Astrocyte (in vitro differentiated cells and primary cell): ENCODE results near the gene LUC7L3. TPM values are rescaled to one million over a fixed set of nuclear protein-coding genes. Genes with fewer than 3 reads are reported as not detected.

Experiments used
- DNase-seq: peaks from one replicate; pipeline ENCODE4 v3.0.0-alpha.2; 2010; ENCODE audit warnings: low read depth
- FAIRE-seq: peaks from 2 replicates; lab custom pipeline; 2011; peaks lifted over from hg19 to GRCh38; lab: Jason Lieb, UNC
- H2AFZ ChIP-seq: 2 replicates; pipeline ENCODE4 v1.6.0; 2012; ENCODE audit warnings: low read depth, low read length, inconsistent platforms
- H3K27ac ChIP-seq: 2 replicates; pipeline ENCODE4 v1.5.1; 2011; ENCODE audit warnings: low read depth, low read length, inconsistent platforms
- H3K27me3 ChIP-seq: 2 replicates; pipeline ENCODE4 v1.6.0; 2011; ENCODE audit warnings: low read length, inconsistent platforms; ENCODE audit not compliant: insufficient read depth
- H3K36me3 ChIP-seq: 2 replicates; pipeline ENCODE4 v1.5.1; 2011; ENCODE audit warnings: low read length, inconsistent platforms; ENCODE audit not compliant: insufficient read depth
- H3K4me1 ChIP-seq: 2 replicates; pipeline ENCODE4 v1.5.1; 2011; ENCODE audit warnings: low read length, inconsistent platforms; ENCODE audit not compliant: insufficient read depth
- H3K4me2 ChIP-seq: 2 replicates; pipeline ENCODE4 v1.6.0; 2012; ENCODE audit warnings: low read length, inconsistent platforms
- H3K4me3 ChIP-seq: 2 replicates; pipeline ENCODE4 v1.5.1; 2011; ENCODE audit warnings: low read depth, mild to moderate bottlenecking, low read length, inconsistent platforms; ENCODE audit not compliant: insufficient read depth
- H3K79me2 ChIP-seq: 2 replicates; pipeline ENCODE4 v1.6.0; 2012; ENCODE audit warnings: mild to moderate bottlenecking, low read length, inconsistent platforms; ENCODE audit not compliant: insufficient read depth
- H3K9ac ChIP-seq: 2 replicates; pipeline ENCODE4 v1.6.0; 2012; ENCODE audit warnings: mild to moderate bottlenecking, low read length, inconsistent platforms
- H3K9me3 ChIP-seq: 2 replicates; pipeline ENCODE4 v1.5.1; 2012; ENCODE audit warnings: low read depth, mild to moderate bottlenecking, low read length, inconsistent platforms; ENCODE audit not compliant: insufficient read depth
- H4K20me1 ChIP-seq: 2 replicates; pipeline ENCODE4 v1.6.0; 2012; ENCODE audit warnings: low read length, inconsistent platforms; ENCODE audit not compliant: insufficient read depth
- H3K27ac Mint-ChIP-seq: one replicate; pipeline ENCODE4 v1.8.0; 2021; ENCODE audit warnings: mild to moderate bottlenecking, mixed read lengths; ENCODE audit not compliant: unreplicated experiment
- H3K27me3 Mint-ChIP-seq: one replicate; pipeline ENCODE4 v1.8.0; 2021; ENCODE audit warnings: low read depth, mixed read lengths; ENCODE audit not compliant: unreplicated experiment
- H3K36me3 Mint-ChIP-seq: one replicate; pipeline ENCODE4 v1.8.0; 2021; ENCODE audit warnings: low read depth, mixed read lengths; ENCODE audit not compliant: unreplicated experiment
- H3K4me1 Mint-ChIP-seq: one replicate; pipeline ENCODE4 v1.8.0; 2021; ENCODE audit warnings: low read depth, mixed read lengths; ENCODE audit not compliant: unreplicated experiment
- H3K4me3 Mint-ChIP-seq: one replicate; pipeline ENCODE4 v1.8.0; 2021; ENCODE audit warnings: mild to moderate bottlenecking, moderate library complexity, mixed read lengths; ENCODE audit not compliant: unreplicated experiment
- H3K9me3 Mint-ChIP-seq: one replicate; pipeline ENCODE4 v1.8.0; 2021; ENCODE audit warnings: mild to moderate bottlenecking, mixed read lengths; ENCODE audit not compliant: unreplicated experiment
- EZH2 ChIP-seq: IDR thresholded peaks from 2 replicates; pipeline ENCODE4 v1.6.1; 2012; ENCODE audit warnings: mild to moderate bottlenecking, low read length, inconsistent platforms; ENCODE audit not compliant: insufficient read depth
- total RNA-seq: library from RNA; stranded (reverse); gene quantifications from 2 replicates; pipeline ENCODE4 v1.2.1, GENCODE V29; 2021
- TF ChIP-seq, protein P1 (sequence below): IDR thresholded peaks from 2 replicates; pipeline ENCODE4 v1.5.1; 2011; ENCODE audit warnings: low read depth, mild to moderate bottlenecking, inconsistent platforms, low read length, moderate library complexity; ENCODE audit not compliant: insufficient read depth

Gene LUC7L3
- total RNA-seq, 1 donor from 2014 or later = 93.0 TPM

DNA sequence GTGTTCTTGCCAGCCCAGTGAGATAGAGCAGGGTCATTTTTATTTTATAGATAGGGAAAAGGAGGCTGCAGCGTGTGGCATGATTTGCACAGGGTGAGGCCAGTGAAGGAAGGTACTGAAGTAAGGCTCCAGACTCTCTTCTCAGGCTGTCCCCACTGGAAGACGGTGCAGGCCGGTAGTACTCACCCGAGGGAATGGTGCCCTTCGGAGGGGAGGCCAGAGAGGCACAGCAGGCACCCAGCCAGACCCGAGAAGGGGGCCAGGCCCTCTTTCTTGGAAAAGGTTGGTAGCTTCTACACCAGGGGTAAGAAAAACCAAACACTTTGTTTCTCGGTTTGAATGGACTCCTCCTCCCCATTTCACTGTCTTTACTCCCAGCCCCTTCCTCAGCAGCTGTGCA, 47.6 kb downstream of the LUC7L3 start:
- no peak for TF ChIP-seq EZH2
- TF ChIP-seq, protein P1, sequence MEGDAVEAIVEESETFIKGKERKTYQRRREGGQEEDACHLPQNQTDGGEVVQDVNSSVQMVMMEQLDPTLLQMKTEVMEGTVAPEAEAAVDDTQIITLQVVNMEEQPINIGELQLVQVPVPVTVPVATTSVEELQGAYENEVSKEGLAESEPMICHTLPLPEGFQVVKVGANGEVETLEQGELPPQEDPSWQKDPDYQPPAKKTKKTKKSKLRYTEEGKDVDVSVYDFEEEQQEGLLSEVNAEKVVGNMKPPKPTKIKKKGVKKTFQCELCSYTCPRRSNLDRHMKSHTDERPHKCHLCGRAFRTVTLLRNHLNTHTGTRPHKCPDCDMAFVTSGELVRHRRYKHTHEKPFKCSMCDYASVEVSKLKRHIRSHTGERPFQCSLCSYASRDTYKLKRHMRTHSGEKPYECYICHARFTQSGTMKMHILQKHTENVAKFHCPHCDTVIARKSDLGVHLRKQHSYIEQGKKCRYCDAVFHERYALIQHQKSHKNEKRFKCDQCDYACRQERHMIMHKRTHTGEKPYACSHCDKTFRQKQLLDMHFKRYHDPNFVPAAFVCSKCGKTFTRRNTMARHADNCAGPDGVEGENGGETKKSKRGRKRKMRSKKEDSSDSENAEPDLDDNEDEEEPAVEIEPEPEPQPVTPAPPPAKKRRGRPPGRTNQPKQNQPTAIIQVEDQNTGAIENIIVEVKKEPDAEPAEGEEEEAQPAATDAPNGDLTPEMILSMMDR = no peak
- DNase-seq (no peak), FAIRE-seq (no peak)
- peaks cover 4% of the 10 kb centered on the region for H3K27me3 Mint-ChIP-seq
- Histone ChIP-seq H3K4me3 (no peak overlapping the region), H3K4me1 (no peaks in the 10 kb centered on the region), H3K27ac (no peak overlapping the region), H3K9me3 (no peaks in the 10 kb centered on the region), H2AFZ (no peak overlapping the region), H3K79me2 (no peaks in the 10 kb centered on the region), H3K9ac (no peak overlapping the region), H4K20me1 (no peaks in the 10 kb centered on the region), H3K27me3 (no peaks in the 10 kb centered on the region), H3K36me3 (no peaks in the 10 kb centered on the region), H3K4me2 (no peak overlapping the region)
- H3K27ac Mint-ChIP-seq = no peak overlapping the region
- H3K9me3 Mint-ChIP-seq = no peaks in the 10 kb centered on the region
- peaks cover 9% of the 10 kb centered on the region for H3K4me1 Mint-ChIP-seq
- H3K4me3 Mint-ChIP-seq = no peak overlapping the region
- no peaks in the 10 kb centered on the region for H3K36me3 Mint-ChIP-seq

DNA sequence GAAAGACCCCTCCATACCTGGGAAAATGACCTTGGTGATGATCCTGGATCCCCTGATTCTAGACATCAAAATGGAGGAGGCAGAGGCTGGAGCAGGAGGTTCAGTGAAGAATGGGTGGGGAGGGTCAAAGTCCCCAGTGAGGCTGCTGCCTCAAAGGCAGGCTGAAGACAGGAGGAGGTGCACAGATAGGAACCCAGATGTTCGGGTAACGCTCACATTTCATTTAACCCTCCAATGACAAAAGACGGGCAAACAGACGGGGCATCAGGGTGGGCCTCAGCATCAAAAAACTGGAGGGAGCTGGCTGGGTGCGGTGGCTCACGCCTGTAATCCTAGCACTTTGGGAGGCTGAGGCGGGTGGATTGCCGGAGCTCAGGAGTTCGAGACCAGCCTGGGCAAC, 48.0 kb downstream of the LUC7L3 start, which contains the start of gene ANKRD40CL:
Gene ANKRD40CL, minus strand, starts transcription at position 73 of the 400 bp plus-strand sequence. CDS start 605 bp downstream, outside the sequence.
- Mint-ChIP-seq H3K9me3 (no peaks in the 10 kb centered on the region), H3K27ac (no peak within 1 kb of the TSS), H3K27me3 (peaks cover 4% of the 10 kb centered on the region), H3K36me3 (no peaks in the 10 kb centered on the region), H3K4me1 (peaks cover 9% of the 10 kb centered on the region), H3K4me3 (no peak within 1 kb of the TSS)
- Histone ChIP-seq H2AFZ (no peak within 1 kb of the TSS), H3K9ac (no peak within 1 kb of the TSS), H3K79me2 (no peaks in the 10 kb centered on the region), H3K9me3 (no peaks in the 10 kb centered on the region), H4K20me1 (no peaks in the 10 kb centered on the region), H3K36me3 (no peaks in the 10 kb centered on the region), H3K27ac (no peak within 1 kb of the TSS), H3K4me2 (no peak within 1 kb of the TSS), H3K27me3 (no peaks in the 10 kb centered on the region), H3K4me3 (no peak within 1 kb of the TSS), H3K4me1 (no peaks in the 10 kb centered on the region)
- TF ChIP-seq, protein P1 = no peak
- TF ChIP-seq EZH2 = no peak
- DNase-seq (no peak), FAIRE-seq (no peak)

GRCh38 chr17:50768346-50768761, 49.0 kb downstream of the LUC7L3 start:
- Histone ChIP-seq H2AFZ (no peak overlapping the region), H3K36me3 (no peaks in the 10 kb centered on the region), H3K4me3 (no peak overlapping the region), H3K4me2 (no peak overlapping the region), H3K79me2 (no peaks in the 10 kb centered on the region), H3K9me3 (no peaks in the 10 kb centered on the region), H3K9ac (no peak overlapping the region), H3K27me3 (no peaks in the 10 kb centered on the region), H3K27ac (no peak overlapping the region), H4K20me1 (no peaks in the 10 kb centered on the region), H3K4me1 (no peaks in the 10 kb centered on the region)
- TF ChIP-seq, protein P1 = no peak
- no peak for TF ChIP-seq EZH2
- no peak for FAIRE-seq
- peaks cover 4% of the 10 kb centered on the region for H3K27me3 Mint-ChIP-seq
- no peak for DNase-seq
- H3K27ac Mint-ChIP-seq = no peak overlapping the region
- H3K4me3 Mint-ChIP-seq = no peak overlapping the region
- no peaks in the 10 kb centered on the region for H3K36me3 Mint-ChIP-seq
- H3K9me3 Mint-ChIP-seq = no peaks in the 10 kb centered on the region
- H3K4me1 Mint-ChIP-seq = peaks cover 9% of the 10 kb centered on the region
